HUDEP-2 (cell line): ENCODE results near the gene CACTIN.
A peak's percentile ranks its signal among the peaks of the same experiment; 100 is the strongest.
"Not testable (repeated sequence)": the region's sequence is repeated elsewhere in the genome, so short reads cannot be mapped to it uniquely, and the experiment has no call there.

Experiments
- DNase-seq, 76 experiments: peaks; one replicate each; lab custom pipeline; 2025; ENCODE audit not compliant: unreplicated experiment in 76 of 76; lab: John Stamatoyannopoulos, UW

The CACTIN gene

GRCh38 chr19:3601021-3601420 is 25.6 kb downstream of the CACTIN start:
- DNase-seq, result no peak

GRCh38 chr19:3599776-3600187 is 26.8 kb downstream of the CACTIN start:
- no peak for DNase-seq

- DNase-seq, result no peak
These were observed 31.0 kb downstream of the CACTIN start for GRCh38 chr19:3595521-3596061.

- DNase-seq, result no peak
These were observed 33.4 kb downstream of the CACTIN start for GRCh38 chr19:3593156-3593555.

- no peak for DNase-seq
These were observed 34.5 kb downstream of the CACTIN start for GRCh38 chr19:3591876-3592613.

- no peak for DNase-seq
These were observed 35.5 kb downstream of the CACTIN start for GRCh38 chr19:3590991-3591659.

- no peak for DNase-seq
These were observed 36.6 kb downstream of the CACTIN start for GRCh38 chr19:3589949-3590348.

GRCh38 chr19:3589439-3589838 is 37.2 kb downstream of the CACTIN start:
- DNase-seq, result no peak

GRCh38 chr19:3586707-3587346 is 39.8 kb downstream of the CACTIN start:
- no peak for DNase-seq

- DNase-seq, result peak in 2 of 76 experiments; percentile 16
These were observed 40.4 kb downstream of the CACTIN start for GRCh38 chr19:3586127-3586626.

- no peak for DNase-seq
These were observed 41.1 kb downstream of the CACTIN start, which contains the start of gene GIPC3 for GRCh38 chr19:3585301-3586126. Gene GIPC3 (plus strand): TSS chr19:3585478. CDS start chr19:3585598, 120 bp downstream.

- not testable (repeated sequence) for DNase-seq
These were observed 42.4 kb downstream of the CACTIN start for GRCh38 chr19:3584036-3584802.

- DNase-seq, result not testable (repeated sequence)
These were observed 44.8 kb downstream of the CACTIN start for GRCh38 chr19:3581792-3582191.

- DNase-seq, result no peak
These were observed 46.2 kb downstream of the CACTIN start for GRCh38 chr19:3580156-3580934.

GRCh38 chr19:3578390-3578789 is 48.2 kb downstream of the CACTIN start:
- no peak for DNase-seq

GRCh38 chr19:3577723-3578344 is 48.8 kb downstream of the CACTIN start:
- DNase-seq, result no peak

- peak in 7 of 76 experiments; percentile 4 to 37 (median 25) for DNase-seq
These were observed 49.7 kb downstream of the CACTIN start for GRCh38 chr19:3576696-3577443.
